ENCODE data around the gene ARL14EPL. TPM values are rescaled to one million over a fixed set of nuclear protein-coding genes. Genes with fewer than 3 reads are reported as not detected.

Gene ARL14EPL
- total RNA-seq, result under 1 TPM in 1 of 4 donors, not detected in 3; 0.15 TPM

DNA sequence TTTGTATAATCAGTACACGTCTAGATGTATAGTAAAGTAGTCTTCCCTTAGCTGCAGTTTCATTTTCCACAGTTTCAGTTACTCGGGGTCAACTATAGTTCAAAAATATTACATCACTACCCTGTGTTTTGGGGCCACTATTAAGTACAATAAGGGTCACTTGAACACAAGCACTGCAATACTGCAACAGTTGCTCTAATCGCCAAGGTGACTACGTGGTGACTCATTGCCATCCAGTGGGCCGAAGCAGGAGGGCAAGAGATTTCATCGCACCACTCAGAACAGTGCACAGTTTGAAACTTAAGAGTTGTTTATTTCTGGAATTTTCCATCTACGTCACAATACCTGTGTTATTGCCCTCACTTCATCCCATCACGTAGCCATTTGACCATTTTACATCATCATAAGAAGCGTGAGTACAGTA is at the start of gene ARL14EPL:
ARL14EPL (plus strand) TSS at position 379 of the 424 bp plus-strand sequence. CDS start 18,994 bp downstream, outside the sequence.
- WGBS, 2 donors (ENCODE audit: low coverage in 1 of 2), result 31 to 63% methylated on average over 7 to 9 of the region's 9 CpGs
- no peaks in the 10 kb centered on the region for H3K4me1 ChIP-seq
- ATAC-seq, result peak; percentile 71
- TF ChIP-seq EP300 (IDR thresholded peaks at IDR 0.05) (no peak), POLR2AphosphoS5 (IDR thresholded peaks at IDR 0.05) (peak; percentile 11)
- TF ChIP-seq, protein P1, sequence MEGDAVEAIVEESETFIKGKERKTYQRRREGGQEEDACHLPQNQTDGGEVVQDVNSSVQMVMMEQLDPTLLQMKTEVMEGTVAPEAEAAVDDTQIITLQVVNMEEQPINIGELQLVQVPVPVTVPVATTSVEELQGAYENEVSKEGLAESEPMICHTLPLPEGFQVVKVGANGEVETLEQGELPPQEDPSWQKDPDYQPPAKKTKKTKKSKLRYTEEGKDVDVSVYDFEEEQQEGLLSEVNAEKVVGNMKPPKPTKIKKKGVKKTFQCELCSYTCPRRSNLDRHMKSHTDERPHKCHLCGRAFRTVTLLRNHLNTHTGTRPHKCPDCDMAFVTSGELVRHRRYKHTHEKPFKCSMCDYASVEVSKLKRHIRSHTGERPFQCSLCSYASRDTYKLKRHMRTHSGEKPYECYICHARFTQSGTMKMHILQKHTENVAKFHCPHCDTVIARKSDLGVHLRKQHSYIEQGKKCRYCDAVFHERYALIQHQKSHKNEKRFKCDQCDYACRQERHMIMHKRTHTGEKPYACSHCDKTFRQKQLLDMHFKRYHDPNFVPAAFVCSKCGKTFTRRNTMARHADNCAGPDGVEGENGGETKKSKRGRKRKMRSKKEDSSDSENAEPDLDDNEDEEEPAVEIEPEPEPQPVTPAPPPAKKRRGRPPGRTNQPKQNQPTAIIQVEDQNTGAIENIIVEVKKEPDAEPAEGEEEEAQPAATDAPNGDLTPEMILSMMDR (IDR thresholded peaks at IDR 0.05), result peak in 2 of 4 experiments; percentile 18 to 23
- H3K9me3 ChIP-seq, result no peaks in the 10 kb centered on the region
- no peaks in the 10 kb centered on the region for H3K27me3 ChIP-seq
- H3K36me3 ChIP-seq, result no peaks in the 10 kb centered on the region
- H3K27ac ChIP-seq, result no peak within 1 kb of the TSS
- no peak within 1 kb of the TSS for H3K4me3 ChIP-seq

GRCh38 chr5:115983519-115983918 is 48.8 kb upstream of the ARL14EPL start:
- no peak overlapping the region for H3K27ac ChIP-seq
- TF ChIP-seq POLR2AphosphoS5 (IDR thresholded peaks at IDR 0.05), result no peak
- no peak for TF ChIP-seq POLR2A (IDR thresholded peaks at IDR 0.05)
- TF ChIP-seq EP300 (IDR thresholded peaks at IDR 0.05), result no peak
- TF ChIP-seq, protein P1 (IDR thresholded peaks at IDR 0.05), result no peak
- no peak for ATAC-seq
- H3K4me3 ChIP-seq, result no peak overlapping the region
- H3K4me1 ChIP-seq, result peaks cover 0 to 12% (median 0%) of the 10 kb centered on the region in 3 donors
- WGBS, 2 donors (ENCODE audit: low coverage in 1 of 2), result 95 to 100% methylated on average over 1 of the region's 1 CpG
- H3K27me3 ChIP-seq, result no peaks in the 10 kb centered on the region
- no peaks in the 10 kb centered on the region for H3K36me3 ChIP-seq
- H3K9me3 ChIP-seq, result no peaks in the 10 kb centered on the region

DNA sequence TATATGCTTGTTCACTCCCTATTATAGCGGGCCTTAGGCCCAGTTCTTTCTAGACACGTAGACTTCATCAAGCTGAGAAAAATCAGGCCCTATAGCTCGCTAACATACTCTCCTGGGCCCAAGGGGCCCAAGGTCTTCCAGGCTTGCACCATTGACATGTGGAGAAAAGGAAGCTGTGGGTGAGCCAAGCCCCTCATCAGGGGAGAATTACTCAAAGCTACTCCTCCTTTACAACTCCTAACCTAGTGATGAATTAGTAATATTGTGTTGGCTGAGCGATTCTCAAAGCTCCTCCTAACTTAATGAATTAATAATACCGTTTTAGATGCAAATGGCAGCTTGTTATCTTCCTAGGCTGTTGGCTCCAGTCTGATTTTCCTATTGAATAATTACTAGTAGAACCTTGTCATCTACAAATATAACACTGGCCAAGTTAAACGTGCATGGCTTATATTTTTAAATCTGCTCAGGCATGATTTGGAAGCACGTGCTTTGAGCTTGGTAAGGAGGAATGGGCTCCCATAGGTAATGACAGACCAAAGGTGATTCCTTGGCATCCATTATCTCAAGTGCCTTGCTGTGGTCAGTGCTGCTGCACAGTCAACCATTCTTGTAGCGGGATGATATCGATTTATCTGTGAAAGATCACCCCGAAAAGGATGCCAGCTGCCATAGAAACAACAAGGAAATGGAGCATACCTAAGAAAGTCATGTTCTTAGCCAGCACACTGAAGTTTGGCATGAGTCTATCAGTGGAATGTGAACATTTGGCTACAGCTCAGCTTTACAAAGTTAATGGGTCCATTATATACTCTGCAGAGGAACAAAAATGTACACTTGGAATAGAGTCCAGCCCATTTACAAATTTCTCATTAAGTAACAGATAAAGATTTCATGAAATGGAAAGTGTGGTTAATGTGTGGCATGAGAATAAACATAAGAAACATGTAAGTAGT is 46.2 kb upstream of the ARL14EPL start:
- Histone ChIP-seq H3K9me3 (no peaks in the 10 kb centered on the region), H3K4me3 (no peak overlapping the region), H3K27ac (no peak overlapping the region), H3K27me3 (no peaks in the 10 kb centered on the region), H3K36me3 (no peaks in the 10 kb centered on the region), H3K4me1 (peaks cover 0 to 8% (median 0%) of the 10 kb centered on the region in 3 donors)
- no peak for TF ChIP-seq POLR2A (IDR thresholded peaks at IDR 0.05)
- no peak for ATAC-seq
- 46% methylated on average over 7 to 9 of the region's 10 CpGs for WGBS, 2 donors (ENCODE audit: low coverage in 1 of 2)

GRCh38 chr5:115988002-115988401 is 44.3 kb upstream of the ARL14EPL start:
- H3K27ac ChIP-seq, result no peak overlapping the region
- H3K27me3 ChIP-seq, result no peaks in the 10 kb centered on the region
- H3K9me3 ChIP-seq, result no peaks in the 10 kb centered on the region
- H3K36me3 ChIP-seq, result no peaks in the 10 kb centered on the region
- 70 to 100% methylated on average over 1 to 2 of the region's 2 CpGs for WGBS, 2 donors (ENCODE audit: low coverage in 1 of 2)
- H3K4me3 ChIP-seq, result no peak overlapping the region
- TF ChIP-seq, protein P1 (IDR thresholded peaks at IDR 0.05), result no peak
- TF ChIP-seq EP300 (IDR thresholded peaks at IDR 0.05) (no peak), POLR2AphosphoS5 (IDR thresholded peaks at IDR 0.05) (no peak), POLR2A (IDR thresholded peaks at IDR 0.05) (no peak)
- peaks cover 0 to 8% (median 0%) of the 10 kb centered on the region in 3 donors for H3K4me1 ChIP-seq
- ATAC-seq, result no peak

DNA sequence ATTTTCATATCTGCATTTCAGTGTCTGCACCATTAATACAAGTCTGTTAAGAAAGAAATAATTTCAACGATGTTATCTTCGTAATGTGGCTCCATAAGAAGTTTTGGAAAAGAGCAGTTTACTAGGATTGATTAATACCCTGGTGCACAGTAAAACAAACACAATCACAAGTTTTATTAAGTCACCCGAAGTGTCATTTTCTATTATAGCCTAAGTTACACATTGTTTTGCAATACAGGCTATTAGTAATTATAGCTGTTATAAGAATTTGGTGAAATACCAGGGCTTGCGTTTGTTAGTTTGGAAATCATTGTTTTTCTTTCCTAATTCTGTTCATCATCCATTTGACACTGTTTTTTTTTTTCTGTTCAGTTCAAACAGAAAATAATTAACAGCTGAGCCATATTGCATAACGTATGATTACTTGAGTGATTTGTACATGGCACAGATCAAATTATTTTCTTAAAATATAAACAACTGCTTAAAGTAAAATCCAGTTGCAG is 39.4 kb upstream of the ARL14EPL start:
- Histone ChIP-seq H3K27me3 (no peaks in the 10 kb centered on the region), H3K9me3 (no peaks in the 10 kb centered on the region), H3K27ac (no peak overlapping the region), H3K36me3 (no peaks in the 10 kb centered on the region), H3K4me1 (no peaks in the 10 kb centered on the region), H3K4me3 (no peak overlapping the region)
- peak; percentile 71 for ATAC-seq
- WGBS, 2 donors (ENCODE audit: low coverage in 1 of 2), result 43 to 57% methylated on average over 5 of the region's 5 CpGs
- TF ChIP-seq EP300 (IDR thresholded peaks at IDR 0.05) (no peak), POLR2AphosphoS5 (IDR thresholded peaks at IDR 0.05) (no peak), POLR2A (IDR thresholded peaks at IDR 0.05) (no peak)
- TF ChIP-seq, protein P1 (IDR thresholded peaks at IDR 0.05), result no peak

All from gastroesophageal sphincter (tissue), 4 donors.